Measurements from ENCODE around the gene SMURF2.

GRCh38 chr17:64503341-64503740 lies 158.8 kb downstream of the SMURF2 start:
- TF ChIP-seq GATA2 (IDR thresholded peaks at IDR 0.05; ENCODE audit: low read depth, low read length) (no peak), GATA3 (IDR thresholded peaks at IDR 0.05; ENCODE audit: low read depth, low read length) (no peak)
